Activated naive CD4-positive, alpha-beta T cell (primary cell): ENCODE measurements around the gene SAT2.
"Not testable (repeated sequence)": the region's sequence is repeated elsewhere in the genome, so short reads cannot be mapped to it uniquely, and the experiment has no call there.

Source experiments
- DNase-seq, 4 experiments: peaks; one replicate each; lab custom pipeline; 2025; lab: John Stamatoyannopoulos, UW

The SAT2 gene

DNA sequence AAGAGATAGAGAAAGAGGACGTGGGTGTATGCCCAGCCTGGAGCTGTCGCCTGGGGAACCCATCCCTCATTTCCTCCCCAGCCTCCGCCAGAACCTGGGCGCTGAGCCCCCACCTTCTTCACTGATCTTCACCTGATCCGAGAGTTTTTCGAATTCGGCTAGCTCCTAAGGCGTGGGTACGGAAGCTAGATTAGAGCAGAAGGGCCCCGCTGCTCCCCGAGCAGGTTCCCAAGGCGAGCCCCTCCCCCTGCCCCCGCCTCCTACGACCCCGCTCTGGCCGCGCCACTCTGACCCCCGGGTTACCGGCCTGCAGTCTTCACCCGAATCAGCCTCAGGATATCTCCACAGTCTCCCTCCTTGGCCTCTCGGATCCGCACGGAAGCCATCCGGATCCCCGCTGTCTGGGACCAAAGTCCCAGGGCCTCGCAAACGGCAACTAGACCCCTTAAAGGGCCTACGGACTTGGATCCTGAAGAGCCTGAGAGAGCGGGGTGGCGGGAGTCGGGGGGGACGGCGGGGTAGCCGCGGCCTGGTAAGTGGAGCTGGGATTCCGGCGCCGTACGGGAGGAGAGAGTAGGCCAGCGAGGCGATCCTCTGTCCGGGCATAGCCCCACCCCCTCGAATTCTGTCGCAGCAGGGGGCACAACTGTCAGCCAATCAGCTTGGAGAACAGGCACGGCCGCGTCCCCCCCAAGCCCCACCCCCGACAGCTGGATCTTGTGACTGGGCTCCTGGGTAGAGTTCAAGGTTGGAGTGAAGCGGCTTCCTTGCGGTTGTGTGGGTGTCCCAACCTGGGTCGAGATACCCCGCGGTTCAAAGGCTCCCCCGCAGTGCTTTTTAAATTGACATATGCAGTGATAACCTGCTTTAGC, at the start of gene SAT2:
Gene SAT2 (minus strand): TSS at position 572 of the 872 bp plus-strand sequence. CDS start 186 bp downstream, at position 386.
- peak; percentile 52 to 77 (median 62) for DNase-seq

GRCh38 chr17:7676533-7676932, 48.9 kb upstream of the SAT2 start:
- no peak for DNase-seq

- no peak for DNase-seq
These were observed 47.3 kb upstream of the SAT2 start for GRCh38 chr17:7674934-7675333.

- no peak for DNase-seq
These were observed 45.6 kb upstream of the SAT2 start for GRCh38 chr17:7673239-7673638.

GRCh38 chr17:7668482-7668881, 40.9 kb upstream of the SAT2 start:
- no peak for DNase-seq

- DNase-seq: no peak
These were observed 40.2 kb upstream of the SAT2 start for GRCh38 chr17:7667656-7668406.

GRCh38 chr17:7656958-7657609, 29.5 kb upstream of the SAT2 start:
- DNase-seq: no peak

- no peak for DNase-seq
These were observed 27.9 kb upstream of the SAT2 start for GRCh38 chr17:7655541-7655840.

DNA sequence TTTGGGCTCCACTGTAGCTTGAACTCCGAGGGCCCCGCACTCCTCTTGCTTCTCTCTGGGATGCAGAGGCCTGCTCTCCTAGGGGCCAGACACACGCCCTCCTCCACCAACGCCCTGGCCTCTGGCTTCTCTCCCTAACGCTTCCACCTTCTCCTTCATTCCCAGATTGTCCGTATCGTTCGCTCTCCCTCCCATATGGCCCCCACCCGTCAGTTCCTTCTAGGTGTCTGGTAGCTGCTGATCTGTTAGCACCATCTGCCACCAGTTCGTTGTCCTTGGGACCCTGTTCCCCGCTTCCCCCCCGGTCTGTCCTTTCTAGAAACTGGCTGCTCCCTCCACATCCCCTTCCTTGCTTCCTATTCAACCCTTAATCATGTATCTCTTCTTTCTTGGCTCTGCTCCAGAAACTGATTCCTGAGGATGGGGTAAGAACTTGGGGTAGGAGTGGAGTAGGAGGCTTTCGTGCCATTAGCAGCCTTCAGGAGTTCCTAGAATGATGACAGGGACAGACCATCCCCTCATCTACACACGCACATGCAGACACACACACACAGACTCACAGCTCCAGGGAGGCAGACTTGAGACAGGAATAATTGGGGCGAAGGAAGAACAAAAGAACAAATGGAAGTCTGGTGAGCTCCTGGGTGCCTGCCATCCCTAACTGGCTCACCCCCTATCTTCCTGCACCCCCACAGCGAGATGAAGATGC, 27.4 kb upstream of the SAT2 start:
- no peak for DNase-seq

- DNase-seq: no peak
These were observed 25.1 kb upstream of the SAT2 start for GRCh38 chr17:7652388-7653356.

DNA sequence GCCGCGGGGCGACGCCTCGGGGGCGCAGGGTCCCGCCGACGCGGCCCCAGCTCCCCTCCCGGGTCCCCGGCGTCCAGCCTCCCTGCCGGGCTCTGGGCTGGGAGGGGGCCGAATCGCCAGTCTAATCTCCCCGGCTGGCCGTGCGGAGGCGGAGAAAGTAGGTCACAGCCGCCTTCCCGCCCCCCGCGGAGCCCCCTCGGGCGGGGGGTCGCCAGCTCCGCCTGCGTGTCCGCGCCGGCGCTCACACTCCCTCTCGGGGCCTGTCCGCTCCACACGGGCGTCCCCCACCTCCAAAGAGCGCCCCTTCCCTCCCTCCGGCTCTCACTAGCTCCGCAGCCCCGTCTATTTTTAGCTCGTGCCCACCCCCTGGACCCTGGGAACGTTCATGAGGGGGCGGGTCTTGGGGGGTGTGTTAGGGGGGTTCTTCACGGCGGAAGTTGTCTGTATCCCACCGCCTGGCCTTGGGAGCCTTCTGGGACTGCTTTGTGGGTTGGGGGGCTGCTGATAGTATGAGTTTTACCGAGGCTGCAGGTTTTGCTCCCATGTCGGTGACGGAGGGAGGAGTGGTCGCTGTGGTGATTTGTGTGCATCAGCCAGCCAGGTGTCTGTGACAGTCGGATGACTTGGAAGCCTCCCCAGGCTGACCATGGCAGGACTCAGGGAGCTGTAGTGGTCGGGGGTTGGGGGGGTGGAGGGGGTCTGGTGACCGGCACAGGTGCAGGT, 24.2 kb upstream of the SAT2 start:
- no peak for DNase-seq

GRCh38 chr17:7651097-7651664, 23.6 kb upstream of the SAT2 start:
- DNase-seq: no peak

DNA sequence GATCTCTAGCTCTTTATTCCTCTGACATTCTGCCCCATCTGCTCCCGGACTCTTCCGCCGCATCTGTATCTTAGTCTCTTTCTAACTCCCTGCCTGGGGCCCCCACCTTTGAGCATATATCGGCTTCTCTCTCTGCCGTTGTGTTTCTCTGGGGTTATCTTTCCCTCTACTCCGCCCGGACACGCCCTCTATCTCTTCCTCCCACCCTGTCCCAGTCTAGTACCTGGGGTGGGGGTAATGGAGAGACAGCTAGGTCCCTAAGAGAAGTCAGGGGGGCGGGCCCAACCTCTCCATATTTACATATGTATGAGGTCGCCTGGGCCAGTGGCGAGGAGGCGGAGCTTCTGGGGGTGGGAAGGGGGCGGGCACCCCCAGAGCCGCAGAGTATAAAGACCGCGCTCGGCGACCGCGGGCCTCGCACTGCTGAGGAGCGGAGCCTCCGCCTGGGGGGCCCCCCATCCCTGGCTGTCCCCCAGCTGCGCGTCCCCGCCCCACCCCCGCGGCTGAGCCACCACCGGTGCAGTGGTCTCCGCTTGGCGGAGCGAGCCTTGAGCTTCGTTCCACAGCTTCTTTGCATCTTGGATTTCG, 23.0 kb upstream of the SAT2 start, which contains the start of gene ATP1B2:
Gene ATP1B2 (plus strand): TSS at position 418 of the 588 bp plus-strand sequence. CDS start 593 bp downstream, outside the sequence.
- DNase-seq: peak; percentile 21 to 72 (median 42)

DNA sequence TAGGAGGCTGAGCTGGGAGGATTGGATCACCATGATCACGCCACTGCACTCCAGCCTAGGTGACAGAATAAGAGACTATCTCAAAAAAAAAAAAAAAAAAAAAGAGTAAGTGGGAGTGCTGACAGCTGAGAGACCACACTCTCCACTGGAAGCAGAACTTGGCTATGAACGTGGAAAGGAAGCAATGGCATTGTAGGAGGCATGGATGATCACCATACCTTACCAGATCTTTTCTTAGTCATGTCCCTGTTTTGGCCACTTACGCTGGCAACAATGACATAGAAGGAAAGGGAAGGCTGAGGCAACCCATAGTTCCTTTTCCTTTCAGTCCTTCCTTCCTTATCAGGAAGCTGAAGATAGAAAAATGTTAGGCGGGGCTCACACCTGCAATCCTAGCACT, 19.4 kb upstream of the SAT2 start:
- DNase-seq: no peak

DNA sequence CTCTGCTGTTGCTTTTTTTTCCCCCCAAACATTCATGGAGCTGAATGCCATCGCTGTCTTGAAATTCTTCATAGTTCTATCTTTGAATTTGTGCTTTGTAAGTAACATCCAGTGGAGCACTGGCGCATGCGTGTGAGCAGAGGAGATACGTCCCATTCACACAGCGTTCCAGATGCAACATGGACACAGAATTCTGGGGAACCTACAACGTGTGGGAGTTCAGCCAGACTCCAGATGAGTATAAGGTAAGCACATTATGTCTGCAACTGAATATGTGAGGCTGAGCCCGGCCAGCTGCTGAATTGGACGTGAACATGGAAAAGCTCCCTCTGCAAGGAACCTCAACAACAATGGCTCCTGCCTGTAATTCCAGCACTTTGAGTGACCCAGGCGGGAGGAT, 18.8 kb upstream of the SAT2 start:
- DNase-seq: no peak

DNA sequence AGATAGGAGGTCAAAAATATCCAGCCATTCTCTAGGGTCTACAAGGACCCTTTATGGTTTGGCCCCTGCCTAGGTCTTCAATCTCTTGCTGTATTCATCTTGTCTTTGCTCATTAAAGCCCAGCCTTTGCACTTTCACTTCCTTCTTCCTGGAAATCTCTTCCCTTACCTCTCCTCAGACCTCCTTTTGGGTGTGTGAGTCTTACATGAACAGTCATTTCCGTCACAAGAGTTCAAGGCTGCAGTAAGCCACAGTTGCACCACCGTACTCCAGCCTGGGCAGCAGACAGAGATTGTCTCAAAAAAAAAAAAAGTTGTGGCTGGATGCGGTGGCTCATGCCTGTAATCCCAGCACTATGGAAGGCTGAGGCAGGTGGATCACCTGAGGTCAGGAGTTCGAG, 17.2 kb upstream of the SAT2 start:
- DNase-seq: no peak

DNA sequence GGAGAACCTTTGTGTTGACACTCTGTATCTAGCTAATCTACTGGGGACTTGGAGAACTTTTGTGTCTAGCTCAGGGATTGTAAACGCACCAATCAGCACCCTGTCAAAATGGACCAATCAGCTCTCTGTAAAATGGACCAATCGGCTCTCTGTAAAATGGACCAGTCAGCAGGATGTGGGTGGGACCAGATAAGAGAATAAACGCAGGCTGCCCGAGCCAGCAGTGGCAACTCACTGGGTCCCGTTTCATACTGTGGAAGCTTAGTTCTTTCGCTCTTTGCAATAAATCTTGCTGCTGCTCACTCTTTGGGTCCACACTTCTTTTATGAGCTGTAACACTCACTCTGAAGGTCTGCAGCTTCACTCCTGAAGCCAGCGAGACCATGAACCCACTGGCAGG, 14.0 kb upstream of the SAT2 start:
- not testable (repeated sequence) for DNase-seq

DNA sequence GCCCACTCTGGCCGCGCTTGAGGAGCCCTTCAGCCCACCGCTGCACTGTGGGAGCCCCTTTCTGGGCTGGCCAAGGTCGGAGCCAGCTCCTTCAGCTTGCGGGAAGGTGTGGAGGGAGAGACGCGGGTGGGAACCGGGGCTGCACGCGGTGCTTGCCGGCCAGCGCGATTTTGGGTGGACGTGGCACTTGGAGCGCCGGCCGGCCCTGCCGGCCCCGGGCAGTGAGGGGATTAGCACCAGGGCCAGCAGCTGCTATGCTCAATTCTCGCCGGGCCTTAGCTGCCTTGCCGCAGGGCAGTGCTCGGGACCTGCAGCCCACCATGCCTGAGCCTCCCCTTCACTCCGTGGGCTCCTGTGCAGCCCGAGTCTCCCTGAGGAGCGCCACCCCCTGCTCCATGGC, 13.2 kb upstream of the SAT2 start:
- no peak for DNase-seq

DNA sequence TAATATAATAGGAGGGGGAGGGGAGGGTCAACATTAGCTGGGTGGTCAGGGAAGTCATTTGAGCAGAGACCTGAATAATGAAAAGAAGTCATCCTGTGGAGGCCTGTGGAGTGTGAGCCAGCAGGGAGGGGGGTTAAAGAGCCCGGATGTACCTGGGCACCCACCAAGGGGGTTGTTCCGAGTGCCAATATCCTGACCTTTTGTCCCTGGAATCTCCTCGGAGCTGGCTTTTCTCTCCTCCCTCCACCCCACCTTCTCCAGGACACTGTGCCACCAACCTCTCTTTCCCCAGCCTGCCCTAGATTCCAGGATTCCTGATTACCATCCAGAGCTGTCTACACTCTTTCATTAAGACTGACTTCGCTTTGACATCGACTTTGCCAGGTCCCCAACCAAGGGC, 8.5 kb upstream of the SAT2 start:
- DNase-seq: no peak
